Activated CD8-positive, alpha-beta T cell treated with anti-CD3 and anti-CD28 coated beads, Interleukin-2, amount 10 ng/mL, durations not matched to agents 7 days and 5 days (primary cell): Measurements from ENCODE around the gene RNPEP. TPM values are rescaled to one million over a fixed set of nuclear protein-coding genes. Genes with fewer than 3 reads are reported as not detected.
A peak's percentile ranks its signal among the peaks of the same experiment; 100 is the strongest.
"Not testable (repeated sequence)": the region's sequence is repeated elsewhere in the genome, so short reads cannot be mapped to it uniquely, and the experiment has no call there.

Source experiments
- ATAC-seq: fragments of 150-1000 bp; cut with Tn5 transposase; one replicate; pipeline ENCODE4 v1.10.0; 2021; ENCODE audit warnings: moderate library complexity
- CTCF ChIA-PET: fragments of 350-600 bp; sonication (Branson Sonifier 250); formaldehyde crosslinking; loops from one replicate; lab custom pipeline; 2021; ENCODE audit warnings: antibody characterized with exemption; lab: Charles Lee
- POLR2A ChIA-PET: fragments of 350-600 bp; sonication (Branson Sonifier 250); formaldehyde crosslinking; loops from one replicate; lab custom pipeline; 2021; ENCODE audit warnings: antibody characterized with exemption; lab: Charles Lee
- DNase-seq: peaks from one replicate; pipeline ENCODE4 v3.0.0-alpha.2; 2020
- H3K27ac Mint-ChIP-seq: one replicate; pipeline ENCODE4 v1.8.0; 2021; ENCODE audit warnings: mild to moderate bottlenecking, mixed read lengths
- H3K27me3 Mint-ChIP-seq: one replicate; pipeline ENCODE4 v1.8.0; 2021; ENCODE audit warnings: low read depth, mixed read lengths
- H3K36me3 Mint-ChIP-seq: one replicate; pipeline ENCODE4 v1.8.0; 2021; ENCODE audit warnings: low read depth, mixed read lengths
- H3K4me1 Mint-ChIP-seq: one replicate; pipeline ENCODE4 v1.8.0; 2021; ENCODE audit warnings: low read depth, mixed read lengths
- H3K4me3 Mint-ChIP-seq: one replicate; pipeline ENCODE4 v1.8.0; 2021; ENCODE audit warnings: mild to moderate bottlenecking, mixed read lengths
- H3K9me3 Mint-ChIP-seq: one replicate; pipeline ENCODE4 v1.8.0; 2022; ENCODE audit warnings: mixed read lengths; ENCODE audit not compliant: insufficient read depth
- total RNA-seq, 2 experiments: library from RNA; stranded (reverse); gene quantifications; one replicate each; pipeline ENCODE4 v1.2.3, GENCODE V29; 2021

RNPEP gene, protein sequence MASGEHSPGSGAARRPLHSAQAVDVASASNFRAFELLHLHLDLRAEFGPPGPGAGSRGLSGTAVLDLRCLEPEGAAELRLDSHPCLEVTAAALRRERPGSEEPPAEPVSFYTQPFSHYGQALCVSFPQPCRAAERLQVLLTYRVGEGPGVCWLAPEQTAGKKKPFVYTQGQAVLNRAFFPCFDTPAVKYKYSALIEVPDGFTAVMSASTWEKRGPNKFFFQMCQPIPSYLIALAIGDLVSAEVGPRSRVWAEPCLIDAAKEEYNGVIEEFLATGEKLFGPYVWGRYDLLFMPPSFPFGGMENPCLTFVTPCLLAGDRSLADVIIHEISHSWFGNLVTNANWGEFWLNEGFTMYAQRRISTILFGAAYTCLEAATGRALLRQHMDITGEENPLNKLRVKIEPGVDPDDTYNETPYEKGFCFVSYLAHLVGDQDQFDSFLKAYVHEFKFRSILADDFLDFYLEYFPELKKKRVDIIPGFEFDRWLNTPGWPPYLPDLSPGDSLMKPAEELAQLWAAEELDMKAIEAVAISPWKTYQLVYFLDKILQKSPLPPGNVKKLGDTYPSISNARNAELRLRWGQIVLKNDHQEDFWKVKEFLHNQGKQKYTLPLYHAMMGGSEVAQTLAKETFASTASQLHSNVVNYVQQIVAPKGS
- 10 to 100 TPM; 32.0 to 32.2 TPM for total RNA-seq

DNA sequence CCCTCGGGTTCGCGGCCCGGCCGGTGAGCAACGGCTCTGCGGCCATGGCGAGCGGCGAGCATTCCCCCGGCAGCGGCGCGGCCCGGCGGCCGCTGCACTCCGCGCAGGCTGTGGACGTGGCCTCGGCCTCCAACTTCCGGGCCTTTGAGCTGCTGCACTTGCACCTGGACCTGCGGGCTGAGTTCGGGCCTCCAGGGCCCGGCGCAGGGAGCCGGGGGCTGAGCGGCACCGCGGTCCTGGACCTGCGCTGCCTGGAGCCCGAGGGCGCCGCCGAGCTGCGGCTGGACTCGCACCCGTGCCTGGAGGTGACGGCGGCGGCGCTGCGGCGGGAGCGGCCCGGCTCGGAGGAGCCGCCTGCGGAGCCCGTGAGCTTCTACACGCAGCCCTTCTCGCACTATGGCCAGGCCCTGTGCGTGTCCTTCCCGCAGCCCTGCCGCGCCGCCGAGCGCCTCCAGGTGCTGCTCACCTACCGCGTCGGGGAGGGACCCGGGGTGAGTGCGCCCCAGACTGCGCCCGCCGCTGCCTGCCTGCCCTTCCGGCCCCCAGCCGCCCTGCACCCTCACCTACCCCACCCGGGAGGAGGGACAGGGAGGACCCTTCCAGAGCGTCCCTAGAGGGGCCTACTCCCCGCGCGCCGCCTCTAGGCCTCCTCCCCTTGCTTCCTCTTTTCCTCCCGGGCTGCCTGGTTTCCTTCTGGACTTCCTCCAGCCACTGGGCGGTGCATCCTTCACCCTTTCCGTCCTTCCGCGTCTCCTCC lies at the start of gene RNPEP:
TSS of gene RNPEP (plus strand) at position 26 of the 757 bp plus-strand sequence. CDS start at position 45, 19 bp downstream.
- DNase-seq: peak; percentile 65
- H3K27ac Mint-ChIP-seq: peak within 1 kb of the TSS; percentile 84
- POLR2A ChIA-PET: no interaction called here
- CTCF ChIA-PET: interaction anchor here (1.0 to 3.7 kb wide), 7 partner anchors 10 to 178 kb away, joined by 3 to 25 read pairs (median 5); partner anchors contain the start of genes IPO9 and PTPN7
- ATAC-seq: peak; percentile 85
- H3K27me3 Mint-ChIP-seq: peaks cover 8% of the 10 kb centered on the region
- H3K4me1 Mint-ChIP-seq: peaks cover 19% of the 10 kb centered on the region
- no peaks in the 10 kb centered on the region for H3K36me3 Mint-ChIP-seq
- no peaks in the 10 kb centered on the region for H3K9me3 Mint-ChIP-seq
- H3K4me3 Mint-ChIP-seq: peak within 1 kb of the TSS; percentile 89

DNA sequence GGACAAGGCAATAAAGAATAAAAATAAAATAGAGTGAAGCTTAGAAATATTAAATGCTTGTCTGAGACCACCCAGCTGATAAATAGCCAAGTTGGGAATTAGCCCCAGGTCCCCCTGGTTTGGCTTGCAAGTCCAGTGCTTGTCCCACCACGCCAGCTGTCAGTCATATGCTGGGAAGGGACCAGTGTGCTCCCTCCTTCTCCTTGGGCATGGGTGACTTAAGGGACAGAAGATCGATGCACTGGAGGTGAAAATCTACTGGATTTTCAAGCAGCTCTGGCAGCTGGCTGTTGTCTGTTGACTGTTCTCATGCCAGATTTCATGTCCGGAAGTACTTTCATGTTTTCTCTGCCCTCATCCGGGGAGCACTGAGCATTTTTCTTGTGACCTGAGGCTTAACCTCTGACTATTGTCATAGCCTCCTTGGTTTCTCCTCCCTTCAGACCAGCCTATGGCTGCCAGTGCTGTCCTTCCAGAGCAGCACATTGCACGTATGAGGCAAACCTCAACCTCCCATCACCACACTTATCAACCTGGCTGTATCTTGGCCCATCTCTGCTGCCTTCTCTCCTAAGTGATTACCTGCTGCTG lies 48.5 kb upstream of the RNPEP start:
- H3K4me3 Mint-ChIP-seq: no peak overlapping the region
- no peaks in the 10 kb centered on the region for H3K9me3 Mint-ChIP-seq
- POLR2A ChIA-PET: no interaction called here
- no peak for DNase-seq
- no peak for ATAC-seq
- H3K4me1 Mint-ChIP-seq: no peaks in the 10 kb centered on the region
- no peaks in the 10 kb centered on the region for H3K36me3 Mint-ChIP-seq
- no peak overlapping the region for H3K27ac Mint-ChIP-seq
- CTCF ChIA-PET: no interaction called here
- peaks cover 28% of the 10 kb centered on the region for H3K27me3 Mint-ChIP-seq

GRCh38 chr1:201937624-201938213 lies 44.7 kb upstream of the RNPEP start:
- Mint-ChIP-seq H3K4me1 (no peaks in the 10 kb centered on the region), H3K4me3 (no peak overlapping the region), H3K36me3 (no peaks in the 10 kb centered on the region), H3K27me3 (peaks cover 28% of the 10 kb centered on the region), H3K9me3 (no peaks in the 10 kb centered on the region), H3K27ac (no peak overlapping the region)
- ChIA-PET POLR2A (no interaction called here), CTCF (no interaction called here)
- ATAC-seq: no peak
- DNase-seq: no peak

- ATAC-seq (no peak), DNase-seq (no peak)
- H3K9me3 Mint-ChIP-seq: no peaks in the 10 kb centered on the region
- H3K4me3 Mint-ChIP-seq: no peak overlapping the region
- H3K4me1 Mint-ChIP-seq: no peaks in the 10 kb centered on the region
- POLR2A ChIA-PET: no interaction called here
- peaks cover 28% of the 10 kb centered on the region for H3K27me3 Mint-ChIP-seq
- no peak overlapping the region for H3K27ac Mint-ChIP-seq
- CTCF ChIA-PET: no interaction called here
- H3K36me3 Mint-ChIP-seq: no peaks in the 10 kb centered on the region
Observed at GRCh38 chr1:201938440-201939035, 43.9 kb upstream of the RNPEP start.

- ChIA-PET POLR2A (no interaction called here), CTCF (no interaction called here)
- H3K9me3 Mint-ChIP-seq: no peaks in the 10 kb centered on the region
- no peaks in the 10 kb centered on the region for H3K4me1 Mint-ChIP-seq
- H3K27me3 Mint-ChIP-seq: peaks cover 31% of the 10 kb centered on the region
- H3K27ac Mint-ChIP-seq: no peak overlapping the region
- ATAC-seq: no peak
- DNase-seq: no peak
- H3K4me3 Mint-ChIP-seq: no peak overlapping the region
- H3K36me3 Mint-ChIP-seq: no peaks in the 10 kb centered on the region
Observed at GRCh38 chr1:201939148-201939547, 43.3 kb upstream of the RNPEP start.

- no peaks in the 10 kb centered on the region for H3K36me3 Mint-ChIP-seq
- CTCF ChIA-PET: no interaction called here
- H3K9me3 Mint-ChIP-seq: no peaks in the 10 kb centered on the region
- no peak overlapping the region for H3K27ac Mint-ChIP-seq
- POLR2A ChIA-PET: no interaction called here
- no peaks in the 10 kb centered on the region for H3K4me1 Mint-ChIP-seq
- H3K4me3 Mint-ChIP-seq: no peak overlapping the region
- ATAC-seq: no peak
- DNase-seq: no peak
- peaks cover 30% of the 10 kb centered on the region for H3K27me3 Mint-ChIP-seq
Observed at GRCh38 chr1:201939574-201939973, 42.9 kb upstream of the RNPEP start.

DNA sequence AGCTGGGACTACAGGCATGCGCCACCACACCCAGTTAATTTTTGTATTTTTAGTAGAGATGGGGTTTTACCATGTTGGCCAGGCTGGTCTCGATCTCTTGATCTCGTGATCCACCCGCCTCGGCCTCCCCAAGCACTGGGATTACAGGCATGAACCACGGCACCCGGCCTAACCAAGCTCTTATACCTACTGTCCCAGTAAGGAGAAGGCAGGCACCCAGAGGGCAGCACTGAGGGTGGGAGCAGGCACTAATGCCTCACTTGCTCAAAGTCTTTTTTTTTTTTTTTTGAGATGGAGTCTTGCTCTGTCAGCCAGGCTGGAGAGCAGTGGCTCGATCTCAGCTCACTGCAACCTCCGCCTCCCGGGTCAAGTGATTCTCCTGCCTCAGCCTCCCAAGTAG lies 42.1 kb upstream of the RNPEP start:
- H3K9me3 Mint-ChIP-seq, DNase-seq, H3K4me3 Mint-ChIP-seq, H3K4me1 Mint-ChIP-seq, H3K36me3 Mint-ChIP-seq, POLR2A ChIA-PET, ATAC-seq, H3K27ac Mint-ChIP-seq, CTCF ChIA-PET: not testable (repeated sequence)
- peaks cover 32% of the 10 kb centered on the region for H3K27me3 Mint-ChIP-seq

DNA sequence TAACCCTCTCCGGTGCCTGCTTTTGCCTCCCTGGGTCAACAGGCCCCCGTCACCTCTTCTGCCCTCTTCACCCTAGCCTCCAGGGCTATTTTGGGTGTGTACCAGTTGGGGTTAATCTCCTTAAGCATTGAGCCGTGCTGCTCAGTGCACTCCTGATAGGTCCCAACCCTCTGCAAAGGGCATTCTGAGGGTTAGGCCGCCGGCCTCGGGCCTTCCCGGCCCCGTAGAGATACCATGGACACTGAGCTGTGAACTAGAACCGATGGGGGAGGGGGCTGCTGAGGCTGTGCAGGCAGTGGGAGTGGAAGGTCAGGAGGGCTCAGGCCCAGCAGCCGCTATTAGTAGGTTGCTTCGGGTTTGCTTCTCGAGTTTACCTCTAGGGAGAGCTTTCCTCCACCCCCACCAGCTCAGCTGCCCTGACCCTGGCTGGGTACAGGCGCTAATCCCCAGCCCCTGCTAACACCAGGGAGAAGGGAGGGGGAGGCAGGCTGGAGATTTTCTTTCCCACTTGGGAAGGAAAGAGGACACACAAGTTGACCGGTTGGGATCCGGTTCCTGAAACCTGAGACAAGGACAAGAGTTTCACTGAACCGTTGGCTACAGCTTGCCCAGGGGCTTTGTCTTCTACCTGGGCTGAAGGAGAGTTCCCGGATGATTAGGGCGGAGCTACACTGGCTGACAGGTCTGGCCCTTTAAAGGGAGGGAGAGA lies 40.9 kb upstream of the RNPEP start:
- Mint-ChIP-seq H3K27ac (no peak overlapping the region), H3K36me3 (no peaks in the 10 kb centered on the region), H3K4me3 (no peak overlapping the region), H3K27me3 (peaks cover 40% of the 10 kb centered on the region), H3K4me1 (peaks cover 7% of the 10 kb centered on the region), H3K9me3 (no peaks in the 10 kb centered on the region)
- POLR2A ChIA-PET: no interaction called here
- no peak for ATAC-seq
- CTCF ChIA-PET: no interaction called here
- DNase-seq: no peak

DNA sequence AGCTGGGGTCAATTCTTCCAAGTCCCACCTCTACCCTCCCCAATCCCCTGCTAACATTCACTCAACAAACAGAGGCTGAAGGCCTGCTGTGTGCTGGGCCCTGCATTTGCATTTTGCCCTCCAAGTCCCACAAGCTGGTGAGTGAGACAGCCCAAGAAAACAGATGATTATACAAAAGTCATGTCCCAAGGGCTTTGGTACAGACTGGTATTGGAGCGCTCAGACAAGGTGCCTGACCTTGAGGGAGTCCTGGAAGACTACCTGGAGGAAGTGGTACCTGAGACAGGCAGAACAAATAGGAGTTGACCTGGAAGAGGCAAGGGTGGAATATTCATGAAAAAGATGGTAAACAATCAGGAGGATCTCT lies 40.3 kb upstream of the RNPEP start:
- H3K4me1 Mint-ChIP-seq: peaks cover 7% of the 10 kb centered on the region
- DNase-seq (no peak), ATAC-seq (no peak)
- no peaks in the 10 kb centered on the region for H3K36me3 Mint-ChIP-seq
- no peaks in the 10 kb centered on the region for H3K9me3 Mint-ChIP-seq
- H3K27ac Mint-ChIP-seq: no peak overlapping the region
- ChIA-PET POLR2A (no interaction called here), CTCF (no interaction called here)
- peaks cover 43% of the 10 kb centered on the region for H3K27me3 Mint-ChIP-seq
- H3K4me3 Mint-ChIP-seq: no peak overlapping the region

GRCh38 chr1:201944002-201944401 lies 38.4 kb upstream of the RNPEP start:
- ChIA-PET CTCF (interaction anchor here (1.4 to 3.8 kb wide), 2 partner anchors 13 to 48 kb away, joined by 4 to 22 read pairs; no protein-coding TSS in a partner anchor), POLR2A (no interaction called here)
- Mint-ChIP-seq H3K4me3 (no peak overlapping the region), H3K9me3 (no peaks in the 10 kb centered on the region), H3K36me3 (no peaks in the 10 kb centered on the region), H3K27ac (no peak overlapping the region), H3K4me1 (peaks cover 7% of the 10 kb centered on the region), H3K27me3 (peaks cover 54% of the 10 kb centered on the region)
- ATAC-seq (no peak), DNase-seq (no peak)
